ENCODE measurements around the gene THAP8. TPM values are rescaled to one million over a fixed set of nuclear protein-coding genes. Genes with fewer than 3 reads are reported as not detected.
A peak's percentile ranks its signal among the peaks of the same experiment; 100 is the strongest.

Gene THAP8
- total RNA-seq, 1 experiment from 2014 or later: 4.6 TPM

DNA sequence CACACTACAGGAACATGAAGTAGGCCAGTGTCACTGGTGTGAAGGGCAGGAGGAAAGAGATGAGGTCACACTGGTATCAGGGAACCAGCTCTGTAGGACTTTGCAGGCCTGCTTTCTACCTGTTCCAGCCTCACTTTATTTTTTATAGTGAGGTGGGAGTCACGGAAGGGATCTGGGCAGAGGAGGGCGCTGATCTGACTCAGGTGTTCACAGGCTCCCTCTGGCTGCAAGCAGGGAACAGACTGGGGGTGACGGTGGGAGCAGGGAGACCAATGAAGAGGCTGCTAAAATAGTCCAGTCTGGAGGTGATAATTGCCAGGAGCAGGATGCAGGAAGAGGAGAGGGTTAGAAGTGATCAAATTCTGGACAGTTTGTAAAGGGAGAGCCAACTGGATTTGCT lies 2.8 kb downstream of the THAP8 start:
- intact Hi-C loops (cut with micrococcal nuclease; ENCODE audit: unreplicated experiment): no loop called here
- no TSS peak for BruUV-seq (replicated peaks)
- Histone ChIP-seq H3K27ac (ENCODE audit: low read depth, low read length, poor library complexity, severe bottlenecking) (no peak overlapping the region), H3K4me1 (ENCODE audit: insufficient read depth, low read length, poor library complexity, severe bottlenecking) (no peaks in the 10 kb centered on the region), H3K4me3 (ENCODE audit: low read depth, low read length, poor library complexity, severe bottlenecking) (no peak overlapping the region), H3K27me3 (replicated peaks; ENCODE audit: insufficient read depth, low read depth, low read length, poor library complexity) (no peaks in the 10 kb centered on the region), H3K9me3 (ENCODE audit: low read depth, low read length, poor library complexity, severe bottlenecking) (no peaks in the 10 kb centered on the region), H3K36me3 (ENCODE audit: insufficient read depth, low read length, poor library complexity, severe bottlenecking) (no peaks in the 10 kb centered on the region)
- no peak for DNase-seq (ENCODE audit: low spot score)
- TF ChIP-seq EZH2 (IDR thresholded peaks at IDR 0.05; ENCODE audit: borderline replicate concordance, low read depth, low read length, poor library complexity, severe bottlenecking): no peak
- TF ChIP-seq, protein P1, sequence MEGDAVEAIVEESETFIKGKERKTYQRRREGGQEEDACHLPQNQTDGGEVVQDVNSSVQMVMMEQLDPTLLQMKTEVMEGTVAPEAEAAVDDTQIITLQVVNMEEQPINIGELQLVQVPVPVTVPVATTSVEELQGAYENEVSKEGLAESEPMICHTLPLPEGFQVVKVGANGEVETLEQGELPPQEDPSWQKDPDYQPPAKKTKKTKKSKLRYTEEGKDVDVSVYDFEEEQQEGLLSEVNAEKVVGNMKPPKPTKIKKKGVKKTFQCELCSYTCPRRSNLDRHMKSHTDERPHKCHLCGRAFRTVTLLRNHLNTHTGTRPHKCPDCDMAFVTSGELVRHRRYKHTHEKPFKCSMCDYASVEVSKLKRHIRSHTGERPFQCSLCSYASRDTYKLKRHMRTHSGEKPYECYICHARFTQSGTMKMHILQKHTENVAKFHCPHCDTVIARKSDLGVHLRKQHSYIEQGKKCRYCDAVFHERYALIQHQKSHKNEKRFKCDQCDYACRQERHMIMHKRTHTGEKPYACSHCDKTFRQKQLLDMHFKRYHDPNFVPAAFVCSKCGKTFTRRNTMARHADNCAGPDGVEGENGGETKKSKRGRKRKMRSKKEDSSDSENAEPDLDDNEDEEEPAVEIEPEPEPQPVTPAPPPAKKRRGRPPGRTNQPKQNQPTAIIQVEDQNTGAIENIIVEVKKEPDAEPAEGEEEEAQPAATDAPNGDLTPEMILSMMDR (conservative IDR thresholded peaks at IDR 0.05; ENCODE audit: low read depth, low read length): peak; percentile 26; the same call in 1 of the 2 replicates
- ChIA-PET CTCF (interaction anchor here (0.7 kb wide), 1 partner anchor 225 kb away, joined by 3 read pairs; no protein-coding TSS in a partner anchor), POLR2A (ENCODE audit: low non-redundant PET) (no interaction called here)

DNA sequence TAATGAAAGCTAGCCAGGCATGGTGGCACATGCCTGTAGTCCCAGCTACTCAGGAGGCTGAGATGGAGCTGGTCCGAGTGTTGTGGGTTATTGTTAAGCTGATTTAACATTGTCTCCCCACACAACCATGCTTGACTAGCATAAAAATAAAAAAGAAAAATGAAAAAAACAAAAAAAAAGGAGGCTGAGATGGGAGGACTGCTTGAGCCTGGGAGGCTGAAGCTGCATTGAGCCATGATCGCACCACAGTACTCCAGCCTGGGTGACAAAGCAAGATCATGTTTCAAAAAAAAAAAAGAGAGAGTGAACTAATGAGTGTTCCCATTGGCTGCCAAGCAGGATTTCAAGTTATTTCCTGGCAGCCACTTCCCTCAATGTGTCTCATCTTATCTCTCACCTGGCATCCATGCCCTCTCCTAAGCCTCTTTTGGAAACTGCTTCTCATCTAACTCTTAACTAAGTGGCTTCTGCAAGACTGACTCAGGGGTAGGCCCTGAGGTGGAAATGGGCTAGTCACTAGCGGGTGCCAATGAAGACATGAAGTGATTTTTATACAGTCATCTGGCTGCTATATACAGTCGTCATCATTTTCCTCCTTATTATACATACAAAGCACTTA lies 4.9 kb downstream of the THAP8 start:
- TF ChIP-seq EZH2 (IDR thresholded peaks at IDR 0.05; ENCODE audit: borderline replicate concordance, low read depth, low read length, poor library complexity, severe bottlenecking): no peak
- no peak for DNase-seq (ENCODE audit: low spot score)
- H3K4me3 ChIP-seq (ENCODE audit: low read depth, low read length, poor library complexity, severe bottlenecking): no peak overlapping the region
- H3K27me3 ChIP-seq (replicated peaks; ENCODE audit: insufficient read depth, low read depth, low read length, poor library complexity): no peaks in the 10 kb centered on the region
- BruUV-seq (replicated peaks): no TSS peak
- H3K27ac ChIP-seq (ENCODE audit: low read depth, low read length, poor library complexity, severe bottlenecking): no peak overlapping the region
- intact Hi-C loops (cut with micrococcal nuclease; ENCODE audit: unreplicated experiment): no loop called here
- ChIA-PET CTCF (no interaction called here), POLR2A (ENCODE audit: low non-redundant PET) (no interaction called here)
- H3K9me3 ChIP-seq (ENCODE audit: low read depth, low read length, poor library complexity, severe bottlenecking): no peaks in the 10 kb centered on the region
- no peaks in the 10 kb centered on the region for H3K36me3 ChIP-seq (ENCODE audit: insufficient read depth, low read length, poor library complexity, severe bottlenecking)
- no peaks in the 10 kb centered on the region for H3K4me1 ChIP-seq (ENCODE audit: insufficient read depth, low read length, poor library complexity, severe bottlenecking)

DNA sequence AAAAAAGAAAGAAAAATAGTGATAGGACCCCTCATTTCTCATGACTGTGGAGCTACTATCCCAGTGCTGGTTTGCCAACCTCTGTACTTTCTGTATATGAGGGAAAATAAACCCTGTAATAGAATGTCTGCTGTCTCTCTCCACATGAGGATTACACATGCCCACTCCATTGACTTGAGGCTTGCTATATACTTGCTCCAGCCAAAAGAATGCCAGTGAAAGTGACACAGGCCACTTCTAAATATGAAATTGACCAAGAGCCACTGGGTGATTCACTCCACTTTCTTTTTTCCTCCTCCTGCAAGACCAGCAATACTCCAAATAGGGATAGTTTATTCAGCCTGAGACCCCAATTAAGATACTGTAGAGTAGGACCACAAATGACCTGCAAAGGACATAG lies 6.2 kb downstream of the THAP8 start:
- TF ChIP-seq, protein P1 (conservative IDR thresholded peaks at IDR 0.05; ENCODE audit: low read depth, low read length): no peak
- TF ChIP-seq EZH2 (IDR thresholded peaks at IDR 0.05; ENCODE audit: borderline replicate concordance, low read depth, low read length, poor library complexity, severe bottlenecking): no peak
- ChIA-PET CTCF (no interaction called here), POLR2A (ENCODE audit: low non-redundant PET) (no interaction called here)
- H3K36me3 ChIP-seq (ENCODE audit: insufficient read depth, low read length, poor library complexity, severe bottlenecking): no peaks in the 10 kb centered on the region
- no peak overlapping the region for H3K27ac ChIP-seq (ENCODE audit: low read depth, low read length, poor library complexity, severe bottlenecking)
- H3K27me3 ChIP-seq (replicated peaks; ENCODE audit: insufficient read depth, low read depth, low read length, poor library complexity): no peaks in the 10 kb centered on the region
- DNase-seq (ENCODE audit: low spot score): no peak
- intact Hi-C loops (cut with micrococcal nuclease; ENCODE audit: unreplicated experiment): no loop called here
- no TSS peak for BruUV-seq (replicated peaks)
- no peaks in the 10 kb centered on the region for H3K9me3 ChIP-seq (ENCODE audit: low read depth, low read length, poor library complexity, severe bottlenecking)
- no peaks in the 10 kb centered on the region for H3K4me1 ChIP-seq (ENCODE audit: insufficient read depth, low read length, poor library complexity, severe bottlenecking)
- no peak overlapping the region for H3K4me3 ChIP-seq (ENCODE audit: low read depth, low read length, poor library complexity, severe bottlenecking)

DNA sequence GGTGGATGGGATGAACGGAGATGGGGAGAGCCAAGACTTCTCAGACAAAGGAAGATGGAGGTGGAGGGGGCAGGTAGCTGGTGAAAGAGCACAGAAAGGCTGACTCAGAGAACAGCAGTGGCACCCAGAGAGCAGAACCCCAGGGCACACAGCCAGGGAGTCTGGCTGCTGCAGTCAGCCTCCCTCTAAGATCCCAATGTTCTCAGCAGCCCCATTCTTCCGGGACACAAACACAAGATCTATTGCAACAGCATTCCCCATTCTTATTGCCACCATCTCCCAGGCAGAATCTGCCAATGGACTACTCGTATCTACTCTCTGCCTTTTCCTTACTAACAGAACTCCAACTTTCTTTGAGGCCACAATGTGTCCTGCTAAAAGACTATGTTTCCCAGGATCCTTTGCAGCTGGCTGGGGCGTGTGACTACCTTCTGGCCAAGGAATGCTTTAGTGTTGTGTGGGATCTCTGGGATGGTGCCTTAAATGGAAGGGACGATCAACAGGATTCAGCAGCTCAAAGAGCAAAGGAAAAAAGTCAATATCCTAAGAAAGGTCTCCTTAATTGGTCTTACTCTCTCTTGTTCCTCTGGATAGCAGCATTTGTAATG lies 7.5 kb downstream of the THAP8 start:
- intact Hi-C loops (cut with micrococcal nuclease; ENCODE audit: unreplicated experiment): no loop called here
- Histone ChIP-seq H3K36me3 (ENCODE audit: insufficient read depth, low read length, poor library complexity, severe bottlenecking) (no peaks in the 10 kb centered on the region), H3K4me1 (ENCODE audit: insufficient read depth, low read length, poor library complexity, severe bottlenecking) (no peaks in the 10 kb centered on the region), H3K27ac (ENCODE audit: low read depth, low read length, poor library complexity, severe bottlenecking) (no peak overlapping the region), H3K27me3 (replicated peaks; ENCODE audit: insufficient read depth, low read depth, low read length, poor library complexity) (no peaks in the 10 kb centered on the region), H3K9me3 (ENCODE audit: low read depth, low read length, poor library complexity, severe bottlenecking) (no peaks in the 10 kb centered on the region), H3K4me3 (ENCODE audit: low read depth, low read length, poor library complexity, severe bottlenecking) (no peak overlapping the region)
- TF ChIP-seq, protein P1 (conservative IDR thresholded peaks at IDR 0.05; ENCODE audit: low read depth, low read length): no peak
- TF ChIP-seq EZH2 (IDR thresholded peaks at IDR 0.05; ENCODE audit: borderline replicate concordance, low read depth, low read length, poor library complexity, severe bottlenecking): no peak
- BruUV-seq (replicated peaks): no TSS peak
- ChIA-PET CTCF (no interaction called here), POLR2A (ENCODE audit: low non-redundant PET) (no interaction called here)
- DNase-seq (ENCODE audit: low spot score): no peak

Data from A673 (cell line).